Epithelial cell of prostate (primary cell): ENCODE measurements around the gene ZNF385B.
"Not testable (repeated sequence)": the region's sequence is repeated elsewhere in the genome, so short reads cannot be mapped to it uniquely, and the experiment has no call there.

Source experiments
- DNase-seq: peaks from one replicate; pipeline ENCODE4 v3.0.0-alpha.2; 2011; ENCODE audit warnings: low read depth, low spot score
- H3K27ac ChIP-seq: fragments of 450-650 bp; 2 replicates; pipeline ENCODE4 v1.5.1; 2017; ENCODE audit warnings: mild to moderate bottlenecking

The ZNF385B gene

DNA sequence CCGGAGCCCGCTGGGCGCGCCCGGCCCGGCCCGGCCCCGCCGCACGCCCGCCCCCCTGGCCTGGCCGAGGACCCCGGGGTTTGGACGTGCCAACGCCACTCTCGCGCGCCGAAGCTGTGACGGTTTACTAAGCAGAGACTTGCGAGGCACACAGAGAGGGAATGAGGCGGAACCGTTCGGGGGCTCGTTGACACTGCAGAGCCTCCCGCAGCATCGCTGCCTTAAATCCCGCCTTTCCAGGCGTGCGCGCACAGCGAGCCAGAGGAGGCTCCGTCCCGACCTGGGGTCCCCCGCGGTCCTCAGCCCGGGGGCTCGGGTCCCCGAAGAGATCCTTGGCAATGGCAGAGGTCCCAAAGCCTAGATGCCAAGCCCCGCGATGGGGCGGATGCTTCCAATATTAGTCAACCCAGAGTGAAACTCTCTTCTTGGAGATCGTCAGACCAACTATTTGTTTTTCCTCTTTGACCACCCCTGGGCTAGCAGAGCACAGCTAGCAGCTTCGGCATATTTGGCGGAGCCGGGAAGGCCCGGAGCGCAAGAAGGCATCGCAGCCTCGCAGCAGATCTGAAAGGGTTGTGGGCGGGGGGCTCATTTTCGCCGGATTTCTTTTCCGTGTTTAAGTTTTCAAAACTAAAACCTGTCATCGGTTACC, at the start of gene ZNF385B:
TSS of gene ZNF385B (minus strand) at position 197 of the 652 bp plus-strand sequence.
- no peak within 1 kb of the TSS for H3K27ac ChIP-seq
- no peak for DNase-seq

DNA sequence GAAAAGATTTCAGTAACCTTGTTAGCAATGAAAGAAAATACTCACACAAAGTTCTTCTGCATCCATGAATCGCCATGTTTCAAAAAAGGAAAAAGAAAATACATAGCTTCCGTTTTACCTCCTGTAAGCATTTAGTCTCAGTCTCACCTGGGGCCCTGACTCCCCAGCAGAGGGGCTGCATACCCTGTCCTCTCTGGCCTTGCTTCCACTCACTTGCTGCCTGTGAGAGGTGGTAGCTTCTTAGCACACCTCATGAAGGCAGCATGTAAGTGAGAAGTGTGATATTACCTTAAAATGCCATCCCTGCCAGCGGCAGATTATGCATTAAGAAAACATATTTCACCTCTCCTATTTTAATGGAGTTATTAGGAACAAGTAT, 49.3 kb upstream of the ZNF385B start:
- no peak overlapping the region for H3K27ac ChIP-seq
- no peak for DNase-seq

DNA sequence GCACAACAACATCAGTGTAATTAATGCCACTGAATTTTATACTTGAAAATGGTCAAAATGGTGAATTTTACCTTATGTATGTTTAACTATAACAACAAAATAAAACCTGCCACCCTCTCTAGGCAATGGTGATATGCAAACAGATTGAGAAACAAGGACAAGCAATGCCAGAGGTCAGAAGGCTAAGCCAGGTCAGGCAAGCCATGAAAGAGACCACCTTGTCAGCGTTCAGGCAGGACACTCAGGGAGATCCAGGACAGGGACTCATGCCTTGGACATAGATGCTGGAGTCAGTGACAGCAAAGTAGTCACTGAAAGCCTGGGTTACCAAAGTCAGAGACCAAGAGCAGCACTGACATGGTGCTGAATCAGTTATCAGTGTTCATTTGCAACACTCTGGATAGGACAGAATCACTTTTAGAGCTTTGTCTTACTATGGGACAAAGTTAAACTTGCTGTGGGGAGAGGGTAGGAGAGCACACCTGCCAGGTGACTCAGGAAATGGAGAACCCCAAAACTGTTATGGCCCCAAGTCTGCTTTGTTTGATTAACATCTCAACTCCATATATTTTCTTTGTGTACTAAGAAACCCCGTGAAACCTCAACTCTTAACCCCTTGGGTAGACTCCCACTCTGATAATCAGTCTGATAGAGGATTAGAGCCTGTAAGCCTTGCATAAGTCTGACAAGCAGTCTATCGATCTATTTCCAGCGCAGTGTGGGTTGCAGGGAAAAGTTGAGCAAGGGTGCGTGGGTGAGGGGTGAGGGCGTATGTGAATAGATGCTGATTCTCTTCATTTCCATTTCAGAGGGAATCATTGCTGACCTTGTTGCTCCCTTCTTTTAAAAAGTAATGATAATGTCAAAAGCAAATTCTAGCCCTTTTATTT, 48.7 kb upstream of the ZNF385B start:
- DNase-seq: no peak
- no peak overlapping the region for H3K27ac ChIP-seq

DNA sequence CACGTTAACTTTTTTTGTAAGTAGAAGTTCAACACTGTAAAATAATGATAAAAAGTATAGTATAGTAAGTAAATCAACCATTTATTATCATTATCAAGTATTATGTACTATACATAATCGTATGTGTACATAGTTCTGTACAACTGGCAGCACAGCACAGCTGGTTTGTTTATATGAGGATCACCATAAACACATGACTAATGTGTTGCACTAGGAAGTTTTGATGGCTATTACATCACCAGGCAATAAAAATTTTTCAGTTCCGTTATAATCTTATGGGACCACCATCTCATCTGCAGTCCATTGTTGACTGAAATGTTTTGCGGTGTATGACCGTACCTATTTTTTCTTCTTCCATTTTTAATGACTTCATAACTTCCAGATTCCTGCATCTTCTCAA, 39.2 kb upstream of the ZNF385B start:
- no peak overlapping the region for H3K27ac ChIP-seq
- no peak for DNase-seq

DNA sequence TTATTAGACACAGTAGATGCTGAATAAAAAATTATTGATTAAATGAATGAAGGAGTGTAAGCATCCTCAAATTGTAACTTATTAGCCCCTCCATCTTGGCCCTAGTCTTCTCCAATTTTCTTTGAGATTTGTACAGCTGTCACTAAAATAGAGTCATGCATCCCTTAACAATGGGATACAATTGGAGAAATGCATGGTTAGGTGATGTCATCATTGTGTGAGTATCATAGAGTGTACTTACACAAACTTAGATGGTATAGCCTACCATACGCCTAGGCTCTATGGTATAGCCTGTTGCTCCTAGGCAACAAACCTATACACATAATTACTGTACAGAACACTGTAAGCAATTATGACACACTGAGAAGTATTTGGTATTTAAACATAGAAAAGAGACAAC, 38.3 kb upstream of the ZNF385B start:
- H3K27ac ChIP-seq: no peak overlapping the region
- no peak for DNase-seq

DNA sequence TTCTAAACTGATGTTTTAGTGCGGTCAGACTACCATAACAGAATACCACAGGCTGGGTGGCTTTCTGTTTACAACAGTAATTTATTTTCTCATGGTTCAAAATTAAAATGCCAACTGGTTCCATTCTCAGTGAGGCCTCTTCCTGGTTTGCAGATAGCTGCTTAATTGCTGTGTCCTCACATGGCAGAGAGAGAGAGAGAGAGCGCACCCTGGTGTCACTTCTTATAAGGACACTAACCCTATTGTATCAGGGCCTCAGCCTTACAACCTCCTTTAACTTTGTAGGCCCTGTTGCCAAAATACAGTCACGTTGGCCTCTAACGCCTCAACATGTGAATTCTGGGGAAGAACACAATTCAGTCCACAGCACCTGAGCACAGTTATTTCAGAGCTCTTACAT, 37.5 kb upstream of the ZNF385B start:
- DNase-seq: no peak
- no peak overlapping the region for H3K27ac ChIP-seq

DNA sequence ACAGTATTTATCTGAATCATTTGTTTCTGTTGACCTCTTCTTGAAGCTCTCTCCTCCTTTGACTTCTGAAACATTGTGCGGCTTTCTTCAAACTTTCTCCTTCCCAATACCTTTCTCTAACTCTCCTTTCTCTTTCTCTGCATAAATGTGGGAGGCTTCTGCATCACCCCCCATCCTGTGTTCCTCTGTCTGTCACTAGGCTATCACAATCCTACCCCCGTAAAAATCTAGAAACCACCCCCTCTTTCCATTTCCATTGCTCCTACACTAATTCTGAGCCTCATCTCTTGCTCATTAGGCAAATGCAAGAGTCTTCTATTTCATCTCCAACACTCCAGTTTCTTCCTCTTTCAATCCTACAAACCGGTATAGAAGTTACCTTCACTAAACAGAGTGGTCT, 32.2 kb upstream of the ZNF385B start:
- no peak for DNase-seq
- H3K27ac ChIP-seq: no peak overlapping the region

DNA sequence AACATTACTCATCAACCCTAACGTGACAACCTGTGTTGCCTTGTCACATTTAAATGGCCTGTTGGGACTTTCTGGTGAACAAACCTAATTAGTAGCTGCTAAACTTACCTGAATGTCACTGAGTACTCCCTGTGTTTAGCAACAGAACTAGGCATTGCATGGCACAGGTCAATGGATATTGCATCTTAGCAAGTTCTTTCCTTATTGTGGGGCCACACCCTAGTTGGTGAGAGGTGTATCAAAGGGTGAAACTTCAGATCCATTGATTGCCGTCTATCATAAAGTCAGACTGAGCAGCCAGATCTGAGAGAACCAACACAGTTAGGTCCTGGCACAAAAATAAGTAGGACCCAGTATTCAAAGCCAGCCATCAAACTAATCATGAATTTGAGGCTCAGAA, 29.8 kb upstream of the ZNF385B start:
- H3K27ac ChIP-seq: no peak overlapping the region
- no peak for DNase-seq

DNA sequence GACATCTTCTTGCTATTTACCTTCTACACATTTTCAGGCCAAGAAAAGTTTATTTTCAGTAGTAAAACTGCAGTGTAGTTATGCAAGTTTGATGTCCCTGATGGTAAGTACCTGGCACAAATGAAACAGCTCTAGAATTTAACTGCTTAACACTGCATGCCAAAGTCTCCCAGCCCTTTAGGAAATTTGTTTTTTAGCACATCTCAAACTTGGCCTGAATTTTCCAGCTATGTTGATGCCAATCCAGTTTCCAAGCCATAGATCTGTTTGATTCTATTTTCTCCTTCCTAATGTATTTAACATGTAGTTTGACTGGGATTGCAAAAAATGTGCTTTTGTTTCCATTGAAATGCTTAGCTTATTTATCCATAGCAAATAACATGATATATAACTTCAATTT, 29.3 kb upstream of the ZNF385B start:
- H3K27ac ChIP-seq: no peak overlapping the region
- DNase-seq: no peak

DNA sequence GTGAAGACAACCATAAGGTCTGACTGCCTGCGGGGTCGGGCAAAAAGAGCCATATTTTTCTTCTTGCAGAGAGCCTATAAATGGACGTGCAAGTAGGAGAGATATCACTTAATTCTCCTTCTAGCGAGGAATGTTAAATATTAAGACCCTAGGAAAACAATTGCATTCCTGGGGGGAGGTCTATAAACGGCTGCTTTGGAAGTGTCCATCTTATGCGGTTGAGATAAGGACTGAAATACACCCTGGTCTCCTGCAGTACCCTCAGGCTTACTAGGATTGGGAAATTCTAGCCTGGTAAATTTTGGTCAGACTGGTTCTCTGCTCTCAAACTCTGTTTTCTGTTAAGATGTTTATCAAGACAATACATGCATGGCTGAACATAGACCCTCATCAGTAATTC, 27.2 kb upstream of the ZNF385B start:
- not testable (repeated sequence) for H3K27ac ChIP-seq, DNase-seq

DNA sequence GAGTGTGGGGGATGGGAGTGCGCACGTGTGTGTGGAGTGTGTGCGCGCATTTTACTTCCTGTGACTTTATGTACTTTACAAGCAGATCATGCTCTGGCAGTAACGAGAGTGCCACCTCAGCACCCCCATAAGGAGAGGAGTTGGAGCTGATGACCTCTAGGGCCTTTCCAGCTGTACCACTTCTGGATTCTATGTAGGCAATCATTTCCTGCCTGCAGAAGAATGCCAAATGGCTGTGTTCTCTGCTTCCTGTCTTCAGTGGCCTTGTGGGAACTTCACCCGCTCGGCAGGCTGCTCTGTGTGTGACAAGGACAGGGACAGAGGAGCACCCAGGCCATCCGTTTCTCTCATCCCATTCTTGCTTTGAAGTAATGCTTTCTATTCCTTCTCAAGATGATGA, 22.8 kb upstream of the ZNF385B start:
- DNase-seq: no peak
- no peak overlapping the region for H3K27ac ChIP-seq

DNA sequence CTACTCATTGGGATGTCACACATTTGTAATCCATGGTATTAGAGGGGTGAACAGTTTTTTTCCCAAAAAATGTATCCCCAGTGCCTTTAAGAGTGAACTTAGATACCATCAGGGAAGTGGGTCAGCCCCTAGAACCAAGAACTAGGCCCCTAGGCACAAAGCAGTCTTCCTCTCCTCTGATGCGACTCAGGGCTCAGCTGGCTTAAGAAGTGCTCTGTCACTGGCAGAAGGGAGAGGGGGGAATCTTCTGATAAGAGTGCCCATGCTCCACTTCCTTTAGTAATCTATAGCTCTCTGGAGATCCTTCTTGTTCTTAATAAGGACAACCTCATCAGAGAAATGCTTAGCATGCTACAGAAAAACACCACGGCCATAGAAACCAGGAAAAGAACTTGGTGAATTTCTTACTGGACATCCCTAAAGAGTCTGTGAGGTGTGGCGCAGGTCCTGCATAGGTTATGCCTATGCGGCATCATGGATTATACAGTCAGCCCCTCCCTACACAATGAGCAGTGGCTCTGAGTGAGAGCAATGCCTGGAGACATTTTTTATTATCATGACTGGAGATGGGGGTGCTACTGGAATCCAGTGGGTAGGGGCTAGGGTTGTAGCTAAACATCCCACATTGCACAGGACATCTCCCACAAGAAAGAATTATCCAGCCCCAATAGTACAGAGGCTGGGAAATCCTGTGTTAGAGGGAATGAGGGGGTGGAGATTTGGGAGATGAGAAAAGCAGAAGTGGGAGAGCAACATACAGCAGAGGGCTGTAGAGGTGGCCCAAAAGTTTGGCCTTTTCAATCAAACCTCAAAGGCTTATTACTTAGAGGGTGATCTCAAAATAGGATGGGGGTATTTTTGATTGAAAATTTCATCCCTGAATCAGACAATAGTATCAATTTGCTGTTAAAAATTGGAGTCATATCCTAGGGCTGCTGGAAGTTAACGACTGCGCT, 21.7 kb upstream of the ZNF385B start:
- DNase-seq: no peak
- H3K27ac ChIP-seq: no peak overlapping the region

DNA sequence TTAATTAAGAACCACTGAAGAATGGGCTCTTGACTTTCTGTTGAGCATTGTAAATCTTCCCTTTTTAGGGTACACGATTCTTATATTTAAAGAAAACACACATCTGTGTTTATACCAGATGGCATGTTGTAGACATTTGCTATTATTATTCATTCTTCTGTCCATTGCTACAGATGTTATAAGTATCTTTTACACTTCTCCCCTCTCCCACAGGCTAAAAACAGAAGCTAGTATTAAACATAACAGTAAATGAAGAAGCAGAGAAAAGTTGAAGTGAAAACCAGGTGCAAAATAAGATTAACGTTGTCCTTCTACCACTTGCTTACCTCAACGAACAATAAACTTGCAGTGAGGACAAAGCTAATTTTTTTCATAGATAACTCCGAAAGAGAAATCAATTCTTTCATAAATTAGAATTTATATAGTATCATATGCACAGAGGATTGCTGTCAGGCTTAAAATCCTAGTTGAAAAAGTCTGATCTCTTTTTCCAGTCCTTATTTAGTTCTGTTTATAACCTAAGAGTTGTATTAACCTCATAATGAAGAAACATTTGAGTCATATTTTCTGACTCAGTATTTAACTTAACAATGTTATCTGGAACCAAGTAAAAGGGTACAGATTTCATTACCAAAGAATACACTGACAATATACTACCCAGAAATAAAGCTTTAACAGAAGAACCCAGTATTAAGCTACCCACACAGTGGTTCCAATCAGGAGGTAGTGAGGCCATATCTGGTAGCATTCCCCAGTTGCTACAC, 16.4 kb upstream of the ZNF385B start:
- H3K27ac ChIP-seq: no peak overlapping the region
- no peak for DNase-seq

DNA sequence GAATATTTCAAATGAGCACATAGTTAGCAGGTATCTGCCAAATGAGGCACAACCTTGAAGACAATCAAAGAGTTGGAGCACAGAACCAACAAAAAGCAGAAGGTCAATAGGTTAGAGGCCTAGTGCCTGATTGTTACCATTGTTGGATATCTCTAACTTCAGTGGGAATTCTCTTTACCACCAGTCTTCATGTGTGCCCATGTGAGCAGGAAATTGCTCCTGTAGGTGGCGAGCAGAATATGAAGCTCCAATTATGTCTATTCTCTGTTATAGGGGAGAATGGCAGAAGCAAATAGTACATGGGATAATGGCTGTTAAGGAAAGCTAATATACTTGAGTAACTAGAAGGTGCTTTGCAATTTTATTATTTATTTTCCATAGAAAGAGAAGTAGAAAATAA, 14.9 kb upstream of the ZNF385B start:
- no peak for DNase-seq

DNA sequence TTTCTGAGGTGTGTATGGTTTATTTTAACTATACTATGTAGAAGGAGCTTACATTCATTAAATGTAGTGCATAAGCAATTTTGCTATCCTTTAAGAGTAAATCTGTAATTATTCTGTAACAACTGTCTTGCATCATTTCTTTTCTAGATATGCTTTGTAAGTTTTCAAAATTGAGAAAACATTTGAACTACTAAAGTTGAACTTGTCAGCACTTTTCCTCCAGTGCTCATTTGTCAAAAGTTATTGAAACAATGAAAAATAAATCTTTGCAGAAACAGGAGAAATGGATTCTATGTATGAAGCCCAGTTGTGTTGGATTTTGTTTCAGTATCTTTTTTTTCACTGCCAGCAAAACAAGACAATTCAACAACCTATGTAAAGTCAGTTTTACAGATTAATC, 14.5 kb upstream of the ZNF385B start:
- no peak overlapping the region for H3K27ac ChIP-seq
- no peak for DNase-seq

More for the DNA sequence above, 14.9 kb upstream of the ZNF385B start:
- no peak overlapping the region for H3K27ac ChIP-seq

DNA sequence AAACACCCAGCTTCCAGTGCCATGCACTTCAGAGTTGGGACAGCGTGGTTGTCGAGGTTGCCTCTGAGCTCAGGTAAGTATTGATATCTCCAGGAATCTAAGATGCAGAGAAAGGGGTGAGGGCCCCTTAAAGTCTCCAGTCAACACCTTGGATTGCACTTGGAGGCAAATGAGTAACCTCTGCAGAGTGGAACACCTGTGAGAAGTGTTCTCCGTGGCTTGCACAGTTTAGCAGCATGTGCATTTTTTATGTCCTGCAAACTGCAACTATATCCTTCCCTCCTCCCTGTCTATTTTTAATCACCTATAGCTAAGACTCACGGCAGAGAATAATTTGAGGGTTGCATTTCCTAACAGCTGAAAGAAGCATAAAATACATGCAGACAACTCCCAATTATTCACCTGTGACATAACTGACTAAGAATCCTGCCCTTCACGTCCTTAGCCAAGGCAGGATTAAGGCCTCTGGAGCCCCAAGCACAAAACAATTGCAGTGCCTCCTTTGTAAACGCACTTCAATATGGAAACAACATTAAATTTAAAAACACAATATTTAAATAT, 1.6 kb upstream of the ZNF385B start:
- DNase-seq: no peak

DNA sequence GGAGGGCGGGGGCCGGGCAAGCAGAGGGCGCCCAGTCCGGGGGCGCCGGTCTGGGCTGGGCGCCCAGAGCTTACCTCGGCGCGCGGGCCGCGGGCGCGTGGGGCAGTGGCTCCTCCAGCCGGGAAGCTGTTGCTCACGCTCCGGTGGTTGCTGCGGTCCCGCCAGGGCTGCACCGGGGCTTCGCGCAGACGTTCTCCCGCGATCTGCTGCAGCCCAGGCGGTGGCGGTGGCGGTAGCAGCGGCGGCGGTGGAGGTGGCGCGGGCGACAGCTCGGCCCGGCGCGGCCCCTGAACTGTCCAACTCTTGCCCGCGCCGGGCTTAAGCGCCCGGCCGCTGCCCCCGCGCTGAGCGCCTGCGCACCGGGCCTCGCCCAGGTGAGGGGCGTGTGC, 391 bp downstream of the ZNF385B start:
- no peak overlapping the region for H3K27ac ChIP-seq
- DNase-seq: no peak

More for the DNA sequence above, 1.6 kb upstream of the ZNF385B start:
- no peak overlapping the region for H3K27ac ChIP-seq

DNA sequence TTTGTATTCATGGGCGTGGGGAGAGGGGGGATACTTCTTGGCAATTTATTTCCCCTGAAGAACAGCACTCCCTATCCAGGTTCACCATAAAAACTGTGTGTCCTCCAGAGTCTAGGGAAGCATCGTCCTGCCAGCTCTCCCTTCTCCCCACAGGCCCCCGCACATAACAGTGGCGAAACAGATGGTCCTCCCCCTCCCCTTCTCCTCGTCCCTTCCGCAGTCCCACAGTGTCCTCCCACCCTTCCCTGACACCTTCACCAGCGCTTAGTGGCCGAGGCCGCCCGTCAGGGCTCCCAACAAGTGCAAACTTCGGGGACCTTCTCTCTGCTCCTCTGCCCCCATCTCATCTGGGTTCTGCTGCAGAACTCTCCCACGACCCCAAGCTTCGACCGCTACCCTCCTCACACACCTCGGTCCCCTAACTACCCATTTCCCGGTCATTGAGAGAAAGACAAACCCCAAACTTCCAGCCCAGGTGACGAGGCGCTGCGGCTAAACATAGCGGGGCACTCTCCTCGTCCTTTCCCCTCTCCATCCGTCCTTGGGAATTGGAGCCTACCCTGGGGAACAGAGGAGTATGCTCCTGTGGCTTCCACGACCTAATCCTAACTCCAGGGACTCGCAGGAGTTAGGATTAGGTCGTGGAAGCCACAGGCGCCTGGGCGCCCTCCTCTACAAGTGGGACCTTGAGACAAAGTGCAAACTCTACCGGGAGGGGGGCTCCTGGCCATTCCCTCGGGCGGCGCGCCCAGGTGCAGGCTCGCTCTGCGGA, 971 bp downstream of the ZNF385B start:
- DNase-seq: no peak
- H3K27ac ChIP-seq: no peak overlapping the region

DNA sequence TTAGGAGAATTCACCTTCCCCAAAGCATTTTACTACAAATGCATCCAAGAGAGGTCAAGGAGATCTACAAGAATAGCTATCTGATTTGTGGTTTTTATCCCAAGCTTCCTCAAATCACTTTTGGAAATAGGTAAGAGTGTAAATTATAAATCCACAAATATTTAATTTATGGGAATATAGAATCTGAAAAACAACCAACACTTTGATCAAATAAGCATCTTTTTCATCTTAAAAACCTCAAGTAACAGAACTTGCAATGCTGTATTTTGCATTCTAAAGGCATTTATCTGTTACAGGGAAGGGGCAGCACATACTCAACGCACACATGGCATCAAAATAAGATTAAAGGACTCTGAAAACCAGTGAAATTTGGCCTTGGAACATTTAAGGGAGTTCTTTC, 1.9 kb downstream of the ZNF385B start:
- H3K27ac ChIP-seq: no peak overlapping the region
- no peak for DNase-seq
